HepG2 (cell line): ENCODE measurements around the gene ODAD2. TPM values are rescaled to one million over a fixed set of nuclear protein-coding genes. Genes with fewer than 3 reads are reported as not detected.

Source experiments
- ATAC-seq: fragments of 200-7000 bp; cut with Tn5 transposase; 3 replicates; pipeline ENCODE4 v1.9.1; 2020; ENCODE audit warnings: mild to moderate bottlenecking, moderate library complexity
- BruUV-seq: library from RNA; stranded (reverse); fragments of 400-500 nt; replicated peaks from 2 replicates; lab custom pipeline; 2021; lab: Mats Ljungman, UMichigan
- CTCF ChIA-PET: fragments of 300-600 bp; formaldehyde crosslinking; extraction: SDS; loops from one replicate; lab custom pipeline; 2021; ENCODE audit warnings: low total read pairs, inconsistent platforms, low intra/inter-chr PET ratio; lab: Yijun Ruan, JAX
- POLR2A ChIA-PET: fragments of 350-600 bp; sonication (Branson Sonifier 250); formaldehyde crosslinking; loops from one replicate; lab custom pipeline; 2020; ENCODE audit warnings: antibody characterized with exemption, inconsistent platforms; lab: Yijun Ruan, JAX
- DNase-seq: peaks from one replicate; pipeline ENCODE4 v3.0.0-alpha.2; 2015; ENCODE audit warnings: low spot score
- FAIRE-seq: peaks from 3 replicates; lab custom pipeline; 2011; peaks lifted over from hg19 to GRCh38; lab: Jason Lieb, UNC
- H2AFZ ChIP-seq: one replicate; pipeline ENCODE4 v1.6.1; 2011; ENCODE audit warnings: low read length, inconsistent platforms
- H3K27ac ChIP-seq: fragments of 300-600 bp; 3 replicates; pipeline ENCODE4 v1.8.0; 2011; ENCODE audit warnings: mixed run types, mild to moderate bottlenecking, mixed read lengths, low read length, inconsistent platforms; ENCODE audit not compliant: insufficient read depth; ENCODE audit errors: extremely low read length
- H3K27me3 ChIP-seq, 2 experiments: fragments of 200-600 bp in 1 of 2; 2 replicates in 1 of 2; 3 replicates in 1 of 2; pipeline versions ENCODE4 v1.6.0 to v1.8.0; 2011; ENCODE audit warnings: low read length in 2 of 2, mild to moderate bottlenecking in 2 of 2, moderate library complexity in 2 of 2, inconsistent platforms in 1 of 2; ENCODE audit not compliant: insufficient read depth in 2 of 2, control insufficient read depth in 1 of 2
- H3K36me3 ChIP-seq, 2 experiments: fragments of 200-600 bp in 1 of 2; replicated peaks in 1 of 2; 2 replicates in 1 of 2; 3 replicates in 1 of 2; pipeline versions ENCODE4 v1.5.1 to v1.8.0; 2011; ENCODE audit warnings: low read length in 2 of 2, inconsistent platforms in 1 of 2; ENCODE audit not compliant: insufficient read depth in 2 of 2, control insufficient read depth in 1 of 2
- H3K4me1 ChIP-seq: 2 replicates; pipeline ENCODE4 v1.5.1; 2012; ENCODE audit warnings: low read length, inconsistent platforms; ENCODE audit not compliant: insufficient read depth
- H3K4me2 ChIP-seq: 2 replicates; pipeline ENCODE4 v1.6.0; 2011; ENCODE audit warnings: low read depth, low read length, inconsistent platforms
- H3K4me3 ChIP-seq, 3 experiments: fragments of 200-600 bp in 1 of 3; sonication (generic), shearing (Covaris generic) in 1 of 3; replicated peaks in 1 of 3; 2 replicates each; pipeline ENCODE4 v1.5.1; 2011 to 2016; ENCODE audit warnings: low read length in 3 of 3, inconsistent platforms in 2 of 3, low read depth in 2 of 3, mild to moderate bottlenecking in 2 of 3, control low read depth in 1 of 3, mixed read lengths in 1 of 3; ENCODE audit not compliant: insufficient read depth in 1 of 3
- H3K79me2 ChIP-seq: one replicate; pipeline ENCODE4 v1.6.1; 2011; ENCODE audit warnings: low read length, inconsistent platforms; ENCODE audit not compliant: insufficient read depth
- H3K9ac ChIP-seq: 2 replicates; pipeline ENCODE4 v1.6.0; 2011; ENCODE audit warnings: mild to moderate bottlenecking, low read depth, low read length, inconsistent platforms; ENCODE audit not compliant: insufficient read depth
- H3K9me3 ChIP-seq: 2 replicates; pipeline ENCODE4 v1.5.1; 2012; ENCODE audit warnings: mild to moderate bottlenecking, low read length
- H4K20me1 ChIP-seq: 2 replicates; pipeline ENCODE4 v1.6.0; 2011; ENCODE audit warnings: inconsistent platforms, mild to moderate bottlenecking, low read length, moderate library complexity; ENCODE audit not compliant: insufficient read depth
- ARID4A ChIP-seq: sonication (generic); formaldehyde crosslinking; IDR thresholded peaks from 2 replicates; pipeline ENCODE4 v1.5.0; 2020; ENCODE audit warnings: mild to moderate bottlenecking, missing genetic modification reagents, borderline replicate concordance
- PCBP2 ChIP-seq: fragments of 200-400 bp; formaldehyde crosslinking; optimal IDR thresholded peaks from 2 replicates; pipeline ENCODE3; 2018; ENCODE audit warnings: low read length, low read depth; ENCODE audit not compliant: poor library complexity, severe bottlenecking
- PHF8 ChIP-seq: sonication (generic); formaldehyde crosslinking; IDR thresholded peaks from 2 replicates; pipeline ENCODE4 v1.5.0; 2020; ENCODE audit warnings: missing genetic modification reagents
- ZBTB3 ChIP-seq: sonication (generic); formaldehyde crosslinking; IDR thresholded peaks from 2 replicates; pipeline ENCODE4 v1.4.0; 2020; ENCODE audit warnings: low read depth, mild to moderate bottlenecking, moderate library complexity, missing genetic modification reagents, borderline replicate concordance
- ZNF652 ChIP-seq: IDR thresholded peaks from 2 replicates; pipeline ENCODE4 v1.6.1; 2016; ENCODE audit warnings: low read depth, borderline replicate concordance
- WGBS: methylation state at CpG from one replicate; pipeline ENCODE4 v1.1.6; 2017; ENCODE audit warnings: low lambda C conversion rate; 5-methylcytosine and 5-hydroxymethylcytosine counted together
- in situ Hi-C: cut with HindIII; loops from 2 replicates; pipeline ENCODE4 v1.10.0; 2017; ENCODE audit warnings: low pct_unique_long_range_greater_than_20kb; ENCODE audit not compliant: extremely low pct_ligation_motif_present
- intact Hi-C: fragments of 100-400 bp; cut with micrococcal nuclease; formaldehyde crosslinking; loops from one replicate; pipeline ENCODE4 v1.10.0; 2022; ENCODE audit not compliant: unreplicated experiment
- polyA plus RNA-seq, 8 experiments: library from polyadenylated mRNA; depleted of rRNA in 3 of 8; stranded (reverse) in 7 of 8; unstranded in 1 of 8; fragments of >200 nt; fragmentation: Illumina TruSeq in 4 of 8; extraction: Trizol in 4 of 8; gene quantifications; 2 replicates each; pipeline versions ENCODE4 v1.2.1 to v1.2.3, GENCODE V29; 2011 to 2016; ENCODE audit warnings: low read depth in 4 of 8, missing spikeins in 1 of 8, mixed read lengths in 1 of 8; ENCODE audit not compliant: insufficient read depth in 1 of 8
- small RNA-seq, 3 experiments: library from RNA; depleted of rRNA; stranded (forward); fragments of <200 nt; gene quantifications; one replicate each; pipeline ENCODE3, GENCODE V24; 2012; ENCODE audit warnings: low read depth in 2 of 3, low replicate concordance in 1 of 3; ENCODE audit not compliant: insufficient read length in 3 of 3, insufficient read depth in 2 of 3
- total RNA-seq, 5 experiments: library from RNA; depleted of rRNA; stranded (reverse); fragments of >200 nt; fragmentation: Illumina TruSeq; extraction: Trizol; gene quantifications; 2 replicates each; pipeline ENCODE4 v1.2.3, GENCODE V29; 2016; ENCODE audit warnings: low read depth in 1 of 5

ODAD2 gene
- total and polyA plus RNA-seq, 2 of the 13 experiments (the other 11 are each of a cell fraction or from before 2014, with no cell fraction given) = not detected

GRCh38 chr10:27771231-27771630 lies 227.6 kb downstream of the ODAD2 start (continued):
- no peak for TF ChIP-seq ARID4A (CRISPR knock-in tag)
- no peak for TF ChIP-seq ZNF652 (CRISPR knock-in tag)
- no peak for TF ChIP-seq ZBTB3

GRCh38 chr10:27770181-27770580 lies 228.7 kb downstream of the ODAD2 start:
- no TSS peak for BruUV-seq
- intact Hi-C loops = no loop called here

More at GRCh38 chr10:27770181-27770580, 228.7 kb downstream of the ODAD2 start:
- Histone ChIP-seq H2AFZ (no peak overlapping the region), H3K27ac (no peak overlapping the region), H3K4me1 (no peaks in the 10 kb centered on the region), H3K9ac (no peak overlapping the region), H4K20me1 (no peaks in the 10 kb centered on the region), H3K36me3 (no peaks in the 10 kb centered on the region), H3K9me3 (no peaks in the 10 kb centered on the region), H3K4me2 (no peak overlapping the region), H3K79me2 (no peaks in the 10 kb centered on the region), H3K27me3 (peaks cover 1 to 3% of the 10 kb centered on the region in 2 experiments; a peak in 3 of 5 replicates), H3K4me3 (no peak overlapping the region)
- WGBS = 2% methylated on average over 2 of the region's 2 CpGs
- ChIA-PET CTCF (no interaction called here), POLR2A (no interaction called here)
- in situ Hi-C loops = no loop called here
- ATAC-seq = no peak
- FAIRE-seq = no peak
- DNase-seq = no peak
- TF ChIP-seq PCBP2 (peak; percentile 57), PHF8 (CRISPR knock-in tag) (no peak)

Small RNAs within 50 kb of the gene (small RNA-seq; reads per million reads assigned to genes)
- 0 reads per million in 3 experiments for gene MRPS21P5
- gene RN7SKP132 = 0 reads per million in 3 experiments
